SK-N-SH (cell line): ENCODE data around the gene FADS3. TPM values are rescaled to one million over a fixed set of nuclear protein-coding genes. Genes with fewer than 3 reads are reported as not detected.

Experiments
- CTCF ChIA-PET: fragments of 300-600, 350-600 bp; formaldehyde crosslinking; extraction: SDS; loops from one replicate; lab custom pipeline; 2021; lab: Yijun Ruan, JAX
- POLR2A ChIA-PET: fragments of 350-600 bp; sonication (Branson Sonifier 250); formaldehyde crosslinking; extraction: SDS; loops from one replicate; lab custom pipeline; 2020; ENCODE audit warnings: antibody characterized with exemption, inconsistent platforms; lab: Yijun Ruan, JAX
- DNase-seq: peaks from one replicate; pipeline ENCODE4 v3.0.0; 2012
- H2AFZ ChIP-seq: fragments of 200-600 bp; sonication (generic); 2 replicates; pipeline ENCODE4 v1.8.1; 2016; ENCODE audit warnings: antibody characterized with exemption, mild to moderate bottlenecking, low read depth
- H3F3A ChIP-seq: fragments of 200-600 bp; sonication (generic); replicated peaks from 2 replicates; pipeline ENCODE3; 2016; ENCODE audit warnings: antibody characterized with exemption, mild to moderate bottlenecking; ENCODE audit not compliant: insufficient read depth
- H3K27ac ChIP-seq, 2 experiments: fragments of 200-500 bp in 1 of 2; fragments of 200-600 bp in 1 of 2; sonication (Bioruptor generic) in 1 of 2; sonication (generic), shearing (Covaris generic) in 1 of 2; 2 replicates each; pipeline versions ENCODE4 v1.5.1 to v1.6.1; 2014 to 2016; ENCODE audit warnings: low read depth in 2 of 2, inconsistent platforms in 1 of 2, low read length in 1 of 2, mild to moderate bottlenecking in 1 of 2, mixed read lengths in 1 of 2
- H3K27me3 ChIP-seq: fragments of 200-600 bp; sonication (generic), shearing (Covaris generic); 2 replicates; pipeline ENCODE4 v1.6.1; 2016; ENCODE audit warnings: mixed run types; ENCODE audit not compliant: insufficient read depth
- H3K36me3 ChIP-seq, 2 experiments: fragments of 200-500 bp in 1 of 2; fragments of 200-600 bp in 1 of 2; sonication (Bioruptor generic) in 1 of 2; sonication (generic) in 1 of 2; replicated peaks in 1 of 2; 2 replicates each; pipeline versions ENCODE3 to v1.5.1; 2014 to 2016; ENCODE audit warnings: low read length in 1 of 2, mild to moderate bottlenecking in 1 of 2; ENCODE audit not compliant: insufficient read depth in 2 of 2, control insufficient read depth in 1 of 2
- H3K4me1 ChIP-seq, 2 experiments: fragments of 200-500 bp in 1 of 2; fragments of 200-600 bp in 1 of 2; sonication (Bioruptor generic) in 1 of 2; sonication (generic), shearing (Covaris generic) in 1 of 2; 2 replicates each; pipeline versions ENCODE4 v1.5.1 to v1.6.1; 2014 to 2016; ENCODE audit warnings: low read depth in 1 of 2, low read length in 1 of 2, mixed run types in 1 of 2; ENCODE audit not compliant: insufficient read depth in 2 of 2, control insufficient read depth in 1 of 2
- H3K4me2 ChIP-seq: fragments of 200-600 bp; sonication (generic), shearing (Covaris generic); 2 replicates; pipeline ENCODE4 v1.6.1; 2017; ENCODE audit warnings: mixed run types
- H3K4me3 ChIP-seq, 2 experiments: fragments of 200-500 bp in 1 of 2; fragments of 200-600 bp in 1 of 2; sonication (Bioruptor generic) in 1 of 2; sonication (generic), shearing (Covaris generic) in 1 of 2; 2 replicates each; pipeline versions ENCODE4 v1.5.1 to v1.8.1; 2014 to 2016; ENCODE audit warnings: low read depth in 2 of 2, inconsistent platforms in 1 of 2, low read length in 1 of 2, mild to moderate bottlenecking in 1 of 2, mixed read lengths in 1 of 2, moderate library complexity in 1 of 2
- H3K79me2 ChIP-seq: fragments of 200-600 bp; sonication (generic); 2 replicates; pipeline ENCODE4 v1.8.1; 2017; ENCODE audit warnings: mild to moderate bottlenecking; ENCODE audit not compliant: insufficient read depth
- H3K9ac ChIP-seq: fragments of 200-600 bp; sonication (generic); 2 replicates; pipeline ENCODE4 v1.6.1; 2017; ENCODE audit warnings: mixed run types
- H3K9me2 ChIP-seq: fragments of 200-600 bp; sonication (generic); 2 replicates; pipeline ENCODE4 v1.6.1; 2017; ENCODE audit warnings: mixed run types
- H3K9me3 ChIP-seq: fragments of 200-600 bp; sonication (generic); 2 replicates; pipeline ENCODE4 v1.6.1; 2017; ENCODE audit warnings: mixed run types, mild to moderate bottlenecking, moderate library complexity
- H4K20me1 ChIP-seq: fragments of 200-600 bp; sonication (generic); 2 replicates; pipeline ENCODE4 v1.6.1; 2017; ENCODE audit warnings: mild to moderate bottlenecking, mixed run types; ENCODE audit not compliant: insufficient read depth
- CHD2 ChIP-seq: fragments of 150-350 bp; IDR thresholded peaks from 2 replicates; pipeline ENCODE4 v1.6.1; 2018; ENCODE audit warnings: low read length; ENCODE audit not compliant: partially characterized antibody
- ELF1 ChIP-seq: IDR thresholded peaks from 2 replicates; pipeline ENCODE4 v1.4.0; 2012
- EP300 ChIP-seq, 2 experiments: IDR thresholded peaks; 2 replicates each; pipeline versions ENCODE4 v1.4.0 to v1.6.1; 2012; ENCODE audit warnings: borderline replicate concordance in 1 of 2, low read depth in 1 of 2, low read length in 1 of 2
- EZH2phosphoT487 ChIP-seq: fragments of 200-600 bp; sonication (generic); IDR thresholded peaks from 2 replicates; pipeline ENCODE4 v1.6.1; 2017; ENCODE audit warnings: low read depth, mixed run types, mild to moderate bottlenecking, antibody characterized with exemption, moderate library complexity, borderline replicate concordance
- FOSL2 ChIP-seq: IDR thresholded peaks from 2 replicates; pipeline ENCODE4 v1.4.0; 2012; ENCODE audit warnings: low read depth, mild to moderate bottlenecking, moderate library complexity, borderline replicate concordance
- FOXJ3 ChIP-seq: sonication (generic); formaldehyde crosslinking; IDR thresholded peaks from 2 replicates; pipeline ENCODE4 v1.5.1; 2020; ENCODE audit warnings: mild to moderate bottlenecking, missing genetic modification reagents
- FOXM1 ChIP-seq: IDR thresholded peaks from 2 replicates; pipeline ENCODE4 v1.4.0; 2012; ENCODE audit warnings: low read depth, mild to moderate bottlenecking
- GABPA ChIP-seq: IDR thresholded peaks from 2 replicates; pipeline ENCODE4 v1.4.0; 2012; ENCODE audit warnings: low read depth, mild to moderate bottlenecking
- GATA2 ChIP-seq: sonication (generic); formaldehyde crosslinking; IDR thresholded peaks from 2 replicates; pipeline ENCODE4 v1.5.0; 2020; ENCODE audit warnings: mild to moderate bottlenecking, missing genetic modification reagents
- IRF3 ChIP-seq: fragments of 150-350 bp; IDR thresholded peaks from 2 replicates; pipeline ENCODE4 v1.6.1; 2016; ENCODE audit warnings: mild to moderate bottlenecking, low read depth, low read length
- JUND ChIP-seq: IDR thresholded peaks from 2 replicates; pipeline ENCODE4 v1.4.0; 2012
- MEF2A ChIP-seq: IDR thresholded peaks from 2 replicates; pipeline ENCODE4 v1.4.0; 2012; ENCODE audit warnings: low read depth, borderline replicate concordance
- MXI1 ChIP-seq: IDR thresholded peaks from 2 replicates; pipeline ENCODE4 v1.6.1; 2012; ENCODE audit warnings: mild to moderate bottlenecking, low read depth, low read length, improper control_type of control experiment
- NFIC ChIP-seq: IDR thresholded peaks from 2 replicates; pipeline ENCODE4 v1.4.0; 2012; ENCODE audit warnings: borderline replicate concordance
- NRF1 ChIP-seq: IDR thresholded peaks from 2 replicates; pipeline ENCODE4 v1.6.1; 2012; ENCODE audit warnings: low read depth, mild to moderate bottlenecking, low read length
- PBX3 ChIP-seq: IDR thresholded peaks from 2 replicates; pipeline ENCODE4; 2012
- POLR2AphosphoS5 ChIP-seq: IDR thresholded peaks from 2 replicates; pipeline ENCODE4 v1.6.1; 2012; ENCODE audit warnings: low read depth, low read length
- RAD21 ChIP-seq: IDR thresholded peaks from 2 replicates; pipeline ENCODE4 v1.6.1; 2012; ENCODE audit warnings: mild to moderate bottlenecking, low read length
- RCOR1 ChIP-seq: fragments of 150-350 bp; IDR thresholded peaks from 2 replicates; pipeline ENCODE4 v1.6.1; 2017; ENCODE audit warnings: antibody characterized with exemption, low read length
- RFX5 ChIP-seq: IDR thresholded peaks from 2 replicates; pipeline ENCODE4 v1.6.1; 2012; ENCODE audit warnings: mild to moderate bottlenecking, improper control_type of control experiment, low read length
- RXRA ChIP-seq: IDR thresholded peaks from 2 replicates; pipeline ENCODE4 v1.4.0; 2012; ENCODE audit warnings: low read depth, mild to moderate bottlenecking, borderline replicate concordance
- SIN3A ChIP-seq: IDR thresholded peaks from 2 replicates; pipeline ENCODE4 v1.6.1; 2012; ENCODE audit warnings: low read depth, mild to moderate bottlenecking, low read length, moderate library complexity, borderline replicate concordance
- SMC3 ChIP-seq: IDR thresholded peaks from 2 replicates; pipeline ENCODE4 v1.6.1; 2012; ENCODE audit warnings: low read depth, low read length, improper control_type of control experiment
- TAF1 ChIP-seq: IDR thresholded peaks from 2 replicates; pipeline ENCODE4 v1.6.1; 2012; ENCODE audit warnings: low read depth, mild to moderate bottlenecking, low read length, moderate library complexity, borderline replicate concordance
- TCF12 ChIP-seq: IDR thresholded peaks from 2 replicates; pipeline ENCODE4 v1.4.0; 2012
- TEAD4 ChIP-seq: IDR thresholded peaks from 2 replicates; pipeline ENCODE4 v1.4.0; 2012; ENCODE audit warnings: mild to moderate bottlenecking, borderline replicate concordance; ENCODE audit not compliant: insufficient read depth
- USF1 ChIP-seq: IDR thresholded peaks from 2 replicates; pipeline ENCODE4 v1.4.0; 2012; ENCODE audit warnings: low read depth, borderline replicate concordance
- USF2 ChIP-seq: fragments of 150-350 bp; IDR thresholded peaks from 2 replicates; pipeline ENCODE4 v1.6.1; 2017; ENCODE audit warnings: antibody characterized with exemption, low read length, low read depth, borderline replicate concordance
- YY1 ChIP-seq: IDR thresholded peaks from 2 replicates; pipeline ENCODE4 v1.4.0; 2012; ENCODE audit warnings: low read depth, mild to moderate bottlenecking
- ZBTB33 ChIP-seq: IDR thresholded peaks from 2 replicates; pipeline ENCODE4 v1.4.0; 2012; ENCODE audit warnings: low read depth, borderline replicate concordance
- WGBS: methylation state at CpG from one replicate; pipeline ENCODE4 v1.1.6; 2017; ENCODE audit warnings: low lambda C conversion rate; 5-methylcytosine and 5-hydroxymethylcytosine counted together
- polyA plus RNA-seq, 3 experiments: library from polyadenylated mRNA; depleted of rRNA; stranded (reverse); fragments of >200 nt; gene quantifications; 2 replicates each; pipeline ENCODE4 v1.2.3, GENCODE V29; 2012

FADS3 gene
- polyA plus RNA-seq, 1 of the 3 experiments (the other 2 are of a cell fraction): 93.3 TPM

- H2AFZ ChIP-seq: peak within 1 kb of the TSS; percentile 57; the same call in 1 of the 2 replicates
- H3K79me2 ChIP-seq: no peaks in the 10 kb centered on the region
- TF ChIP-seq SMC3 (no peak), NRF1 (no peak), TEAD4 (no peak), EP300 (IDR thresholded peaks at IDR 0.05; ENCODE audit: borderline replicate concordance in 1 of 2, low read depth in 1 of 2, low read length in 1 of 2) (no peak), RFX5 (no peak), TAF1 (no peak), FOSL2 (no peak), GATA2 (CRISPR knock-in tag) (no peak), SIN3A (no peak), PBX3 (no peak), JUND (no peak), MXI1 (peak; percentile 76), GABPA (no peak), RXRA (no peak), ZBTB33 (no peak), NFIC (no peak), TCF12 (no peak), FOXJ3 (CRISPR knock-in tag) (no peak), MEF2A (no peak), IRF3 (no peak), RCOR1 (no peak), USF1 (peak; percentile 87), RAD21 (no peak), POLR2AphosphoS5 (no peak), ELF1 (no peak), YY1 (no peak), FOXM1 (no peak), CHD2 (no peak), USF2 (peak; percentile 79), EZH2phosphoT487 (no peak)
These were observed 26.2 kb upstream of the FADS3 start, which contains the start of gene RAB3IL1 for GRCh38 chr11:61917334-61918109. RAB3IL1 (minus strand) TSS chr11:61917566; CDS start chr11:61917367, 199 bp downstream.

More at GRCh38 chr11:61917334-61918109, 26.2 kb upstream of the FADS3 start, which contains the start of gene RAB3IL1:
- no peaks in the 10 kb centered on the region for H3K9me3 ChIP-seq
- POLR2A ChIA-PET: interaction anchor here (0.6 kb wide), 1 partner anchor 21 kb away, joined by 3 read pairs; no protein-coding TSS in a partner anchor
- no peaks in the 10 kb centered on the region for H3K27me3 ChIP-seq
- DNase-seq: peak; percentile 94
- H3F3A ChIP-seq: no peaks in the 10 kb centered on the region
- no peaks in the 10 kb centered on the region for H3K36me3 ChIP-seq
- WGBS: 30% methylated on average over 7 of the region's 74 CpGs
- peak within 1 kb of the TSS; percentile 53; the same call in 1 of the 2 replicates for H3K9ac ChIP-seq
- CTCF ChIA-PET: interaction anchor here (0.6 to 5.9 kb wide), 5 partner anchors 9 to 164 kb away, joined by 3 to 85 read pairs (median 4); no protein-coding TSS in a partner anchor
- no peaks in the 10 kb centered on the region for H4K20me1 ChIP-seq
- H3K4me1 ChIP-seq: peaks cover 5 to 30% of the 10 kb centered on the region in 2 experiments; a peak in 3 of 4 replicates
- no peak within 1 kb of the TSS; a peak in 1 of 4 replicates for H3K27ac ChIP-seq
- H3K4me2 ChIP-seq: peak within 1 kb of the TSS; percentile 88
- no peaks in the 10 kb centered on the region for H3K9me2 ChIP-seq
- peak within 1 kb of the TSS; percentile 59 to 65 for H3K4me3 ChIP-seq
